ENCODE measurements around the gene RAB8B. TPM values are rescaled to one million over a fixed set of nuclear protein-coding genes. Genes with fewer than 3 reads are reported as not detected.

Gene RAB8B
- total and polyA plus RNA-seq, 9 of the 15 experiments (the other 6 are each of a cell fraction or from before 2014, with no cell fraction given) = 7.8 to 32.1 (median 24.2) TPM

DNA sequence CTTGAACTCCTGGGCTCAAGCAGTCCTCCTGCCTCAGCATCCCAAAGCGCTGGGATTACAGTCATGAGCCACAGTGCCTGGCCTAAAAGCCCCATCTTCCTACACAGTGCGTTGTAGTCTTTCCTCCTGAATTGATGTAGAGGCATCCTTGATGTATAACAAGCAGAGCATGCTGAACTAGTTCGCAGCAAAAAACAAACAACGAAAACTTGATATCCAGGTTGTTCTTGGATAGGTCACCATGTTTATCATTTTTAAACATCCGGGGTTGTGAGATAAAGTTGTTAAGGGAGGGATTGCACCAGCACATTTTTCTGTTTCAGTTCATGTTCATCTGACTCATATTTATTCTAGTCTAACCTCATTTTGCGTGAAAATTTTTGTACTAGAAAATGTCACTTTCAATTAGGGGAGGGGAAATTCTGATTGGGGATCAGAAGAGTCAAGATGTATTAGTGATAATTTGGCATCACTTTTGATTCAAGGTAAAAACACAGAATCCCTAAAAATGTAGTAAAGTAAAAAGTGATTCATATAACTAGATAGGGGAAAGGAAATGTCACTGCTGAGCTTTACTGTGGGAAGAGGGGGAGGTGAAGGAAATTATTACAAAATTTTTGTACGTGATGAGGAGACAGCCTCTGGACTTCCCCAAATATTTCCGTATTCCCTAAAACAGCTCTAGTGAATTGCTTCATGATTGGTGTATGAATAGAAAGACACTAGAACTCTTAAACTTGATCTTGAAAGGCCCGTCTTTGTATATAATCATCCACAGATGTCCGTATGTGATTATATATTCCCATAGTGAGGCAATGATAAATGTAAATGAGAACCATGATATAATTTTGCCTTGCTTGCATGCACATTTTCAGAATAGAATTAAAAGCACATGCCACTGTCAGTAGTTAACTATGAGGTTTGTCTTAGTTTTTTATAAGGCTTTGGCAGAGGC is 22.9 kb downstream of the RAB8B start (continued):
- TF ChIP-seq RAD51 (IDR thresholded peaks at IDR 0.05; ENCODE audit: borderline replicate concordance, low read depth) (no peak), EWSR1 (IDR thresholded peaks at IDR 0.05; ENCODE audit: borderline replicate concordance, low read depth, partially characterized antibody) (no peak), JUN (IDR thresholded peaks at IDR 0.05; ENCODE audit: borderline replicate concordance, low read depth, low read length) (no peak), JUN (CRISPR knock-in tag; IDR thresholded peaks at IDR 0.05; ENCODE audit: borderline replicate concordance) (no peak), EGR1 (conservative IDR thresholded peaks at IDR 0.05) (no peak), ZNF57 (CRISPR knock-in tag; IDR thresholded peaks at IDR 0.05) (no peak), BACH1 (tag; IDR thresholded peaks at IDR 0.05) (no peak), NFYB (IDR thresholded peaks at IDR 0.05; ENCODE audit: extremely low read depth, insufficient read length) (no peak), POLR2H (tag; IDR thresholded peaks at IDR 0.05; ENCODE audit: low read depth) (no peak; the same call in 1 of the 2 replicates), CBX5 (IDR thresholded peaks at IDR 0.05; ENCODE audit: borderline replicate concordance, low read depth) (no peak)
- TF ChIP-seq, protein P1, sequence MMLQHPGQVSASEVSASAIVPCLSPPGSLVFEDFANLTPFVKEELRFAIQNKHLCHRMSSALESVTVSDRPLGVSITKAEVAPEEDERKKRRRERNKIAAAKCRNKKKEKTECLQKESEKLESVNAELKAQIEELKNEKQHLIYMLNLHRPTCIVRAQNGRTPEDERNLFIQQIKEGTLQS (IDR thresholded peaks at IDR 0.05) = peak; percentile 80
- TF ChIP-seq, protein P1 (CRISPR knock-in tag; conservative IDR thresholded peaks at IDR 0.05) = no peak
- TF ChIP-seq, protein P2, sequence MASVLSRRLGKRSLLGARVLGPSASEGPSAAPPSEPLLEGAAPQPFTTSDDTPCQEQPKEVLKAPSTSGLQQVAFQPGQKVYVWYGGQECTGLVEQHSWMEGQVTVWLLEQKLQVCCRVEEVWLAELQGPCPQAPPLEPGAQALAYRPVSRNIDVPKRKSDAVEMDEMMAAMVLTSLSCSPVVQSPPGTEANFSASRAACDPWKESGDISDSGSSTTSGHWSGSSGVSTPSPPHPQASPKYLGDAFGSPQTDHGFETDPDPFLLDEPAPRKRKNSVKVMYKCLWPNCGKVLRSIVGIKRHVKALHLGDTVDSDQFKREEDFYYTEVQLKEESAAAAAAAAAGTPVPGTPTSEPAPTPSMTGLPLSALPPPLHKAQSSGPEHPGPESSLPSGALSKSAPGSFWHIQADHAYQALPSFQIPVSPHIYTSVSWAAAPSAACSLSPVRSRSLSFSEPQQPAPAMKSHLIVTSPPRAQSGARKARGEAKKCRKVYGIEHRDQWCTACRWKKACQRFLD (CRISPR knock-in tag; IDR thresholded peaks at IDR 0.05) = peak; percentile 27; the same call in 1 of the 2 replicates
